Upper lobe of left lung (tissue), 4 donors: Measurements from ENCODE around the gene WDR70.

Experiments
- CTCF ChIP-seq, 6 experiments: fragments of 450-650 bp in 4 of 6; fragments of 200-600 bp in 2 of 6; sonication (generic) in 2 of 6; IDR thresholded peaks; one replicate each; pipeline ENCODE4 v1.5.1; 2016 to 2019; ENCODE audit warnings: antibody characterized with exemption in 6 of 6
- EP300 ChIP-seq, 4 donors: sonication (generic); formaldehyde crosslinking; IDR thresholded peaks; one replicate each; pipeline ENCODE4 v1.5.1; 2017; ENCODE audit warnings: antibody characterized with exemption in 4 of 4, control low read depth in 2 of 4
- POLR2A ChIP-seq, 4 donors: fragments of 450-650 bp; IDR thresholded peaks; one replicate each; pipeline ENCODE4 v1.5.1; 2016 to 2017; ENCODE audit warnings: antibody characterized with exemption in 4 of 4, mild to moderate bottlenecking in 2 of 4
- POLR2AphosphoS5 ChIP-seq, 2 donors: sonication (generic); formaldehyde crosslinking; IDR thresholded peaks; one replicate each; pipeline ENCODE4 v1.5.1; 2017; ENCODE audit warnings: antibody characterized with exemption in 2 of 2

- TF ChIP-seq CTCF (IDR thresholded peaks at IDR 0.05) (no peak), POLR2A (IDR thresholded peaks at IDR 0.05) (no peak), POLR2AphosphoS5 (IDR thresholded peaks at IDR 0.05) (no peak), EP300 (IDR thresholded peaks at IDR 0.05) (no peak)
These were observed 227.6 kb downstream of the WDR70 start for GRCh38 chr5:37606632-37607248.
